ENCODE data around the gene AGFG1.

- TF ChIP-seq EZH2 (IDR thresholded peaks at IDR 0.05; ENCODE audit: low read length, missing control alignments): no peak
- TF ChIP-seq, protein P1, sequence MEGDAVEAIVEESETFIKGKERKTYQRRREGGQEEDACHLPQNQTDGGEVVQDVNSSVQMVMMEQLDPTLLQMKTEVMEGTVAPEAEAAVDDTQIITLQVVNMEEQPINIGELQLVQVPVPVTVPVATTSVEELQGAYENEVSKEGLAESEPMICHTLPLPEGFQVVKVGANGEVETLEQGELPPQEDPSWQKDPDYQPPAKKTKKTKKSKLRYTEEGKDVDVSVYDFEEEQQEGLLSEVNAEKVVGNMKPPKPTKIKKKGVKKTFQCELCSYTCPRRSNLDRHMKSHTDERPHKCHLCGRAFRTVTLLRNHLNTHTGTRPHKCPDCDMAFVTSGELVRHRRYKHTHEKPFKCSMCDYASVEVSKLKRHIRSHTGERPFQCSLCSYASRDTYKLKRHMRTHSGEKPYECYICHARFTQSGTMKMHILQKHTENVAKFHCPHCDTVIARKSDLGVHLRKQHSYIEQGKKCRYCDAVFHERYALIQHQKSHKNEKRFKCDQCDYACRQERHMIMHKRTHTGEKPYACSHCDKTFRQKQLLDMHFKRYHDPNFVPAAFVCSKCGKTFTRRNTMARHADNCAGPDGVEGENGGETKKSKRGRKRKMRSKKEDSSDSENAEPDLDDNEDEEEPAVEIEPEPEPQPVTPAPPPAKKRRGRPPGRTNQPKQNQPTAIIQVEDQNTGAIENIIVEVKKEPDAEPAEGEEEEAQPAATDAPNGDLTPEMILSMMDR (conservative IDR thresholded peaks at IDR 0.05 in 1 of 2, IDR thresholded peaks at IDR 0.05 in 1 of 2; ENCODE audit: low read depth in 1 of 2, low read length in 2 of 2): peak in 1 of 2 donors; percentile 18
Observed at GRCh38 chr2:227545990-227546389, 74.0 kb downstream of the AGFG1 start.

Data from fibroblast of lung (primary cell).